HepG2 (cell line): ENCODE data around the gene PDIA5. TPM values are rescaled to one million over a fixed set of nuclear protein-coding genes. Genes with fewer than 3 reads are reported as not detected.

Experiments
- BHLHE40 ChIP-seq: IDR thresholded peaks from 2 replicates; pipeline ENCODE4 v1.6.1; 2011; ENCODE audit warnings: low read length, improper control_type of control experiment
- CERS6 ChIP-seq: sonication (generic); formaldehyde crosslinking; IDR thresholded peaks from 2 replicates; pipeline ENCODE4 v1.5.0; 2020; ENCODE audit warnings: missing genetic modification reagents
- HDAC1 ChIP-seq: sonication (generic); formaldehyde crosslinking; IDR thresholded peaks from 2 replicates; pipeline ENCODE4 v1.5.1; 2020; ENCODE audit warnings: mild to moderate bottlenecking, missing genetic modification reagents
- HDAC6 ChIP-seq: fragments of 200-600 bp; sonication (generic); IDR thresholded peaks from 2 replicates; pipeline ENCODE4 v1.7.0; 2017; ENCODE audit warnings: mild to moderate bottlenecking, antibody characterized with exemption, low read length, low read depth
- HMGXB4 ChIP-seq, 2 experiments: sonication (generic) in 1 of 2; formaldehyde crosslinking in 1 of 2; IDR thresholded peaks; 2 replicates each; pipeline versions ENCODE4 v1.4.0 to v1.6.1; 2018 to 2020; ENCODE audit warnings: missing genetic modification reagents in 2 of 2, borderline replicate concordance in 1 of 2, low read depth in 1 of 2, mild to moderate bottlenecking in 1 of 2, missing biosample characterization in 1 of 2
- IRF1 ChIP-seq: sonication (generic); formaldehyde crosslinking; IDR thresholded peaks from 2 replicates; pipeline ENCODE4 v1.4.0; 2020; ENCODE audit warnings: low read depth, mild to moderate bottlenecking, missing genetic modification reagents
- KLF11 ChIP-seq: IDR thresholded peaks from 2 replicates; pipeline ENCODE4 v1.6.1; 2016; ENCODE audit warnings: missing compliant biosample characterization
- MXI1 ChIP-seq: IDR thresholded peaks from 3 replicates; pipeline ENCODE4 v1.6.1; 2012; ENCODE audit warnings: low read depth, low read length, inconsistent platforms, borderline replicate concordance
- NKX3-1 ChIP-seq: sonication (generic); formaldehyde crosslinking; IDR thresholded peaks from 2 replicates; pipeline ENCODE4 v1.5.0; 2020; ENCODE audit warnings: missing genetic modification reagents
- POLR2AphosphoS5 ChIP-seq: IDR thresholded peaks from 2 replicates; pipeline ENCODE4 v1.6.1; 2012; ENCODE audit warnings: low read depth, low read length
- SIN3B ChIP-seq: fragments of 150-350 bp; IDR thresholded peaks from 2 replicates; pipeline ENCODE4 v1.6.1; 2014; ENCODE audit warnings: low read length
- SMAD9 ChIP-seq: sonication (generic); formaldehyde crosslinking; IDR thresholded peaks from 2 replicates; pipeline ENCODE4 v1.5.1; 2020; ENCODE audit warnings: mild to moderate bottlenecking, missing genetic modification reagents
- SRSF4 ChIP-seq: fragments of 200-400 bp; formaldehyde crosslinking; IDR thresholded peaks from one replicate; pipeline ENCODE4 v1.6.1; 2018; ENCODE audit warnings: mild to moderate bottlenecking, low read depth, low read length, moderate library complexity; ENCODE audit not compliant: poor library complexity, severe bottlenecking
- SSRP1 ChIP-seq: IDR thresholded peaks from 2 replicates; pipeline ENCODE4 v1.6.1; 2016; ENCODE audit warnings: control low read depth
- TAF1 ChIP-seq: sonication (generic); formaldehyde crosslinking; IDR thresholded peaks from 2 replicates; pipeline ENCODE4 v1.4.0; 2020; ENCODE audit warnings: missing genetic modification reagents
- TEAD3 ChIP-seq: optimal IDR thresholded peaks from 2 replicates; pipeline ENCODE3; 2016; ENCODE audit warnings: borderline replicate concordance
- ZKSCAN5 ChIP-seq: sonication (generic); formaldehyde crosslinking; IDR thresholded peaks from 2 replicates; pipeline ENCODE4 v1.5.1; 2020; ENCODE audit warnings: mild to moderate bottlenecking, missing genetic modification reagents
- ZNF276 ChIP-seq: sonication (generic); formaldehyde crosslinking; IDR thresholded peaks from 2 replicates; pipeline ENCODE4 v1.4.0; 2020; ENCODE audit warnings: mild to moderate bottlenecking, low read depth, missing genetic modification reagents
- ZNF282 ChIP-seq: fragments of 450-650 bp; IDR thresholded peaks from 2 replicates; pipeline ENCODE4 v1.6.1; 2018; ENCODE audit not compliant: partially characterized antibody
- ZNF512B ChIP-seq: sonication (generic); formaldehyde crosslinking; IDR thresholded peaks from 2 replicates; pipeline ENCODE4 v1.5.1; 2020; ENCODE audit warnings: missing genetic modification reagents, mild to moderate bottlenecking, borderline replicate concordance
- ZNF777 ChIP-seq: sonication (generic); formaldehyde crosslinking; IDR thresholded peaks from 2 replicates; pipeline ENCODE4 v1.4.0; 2020; ENCODE audit warnings: missing genetic modification reagents
- ZSCAN29 ChIP-seq: sonication (generic); formaldehyde crosslinking; conservative IDR thresholded peaks from 2 replicates; pipeline ENCODE4 v1.4.0; 2020; ENCODE audit warnings: mild to moderate bottlenecking, missing genetic modification reagents
- polyA plus RNA-seq, 8 experiments: library from polyadenylated mRNA; depleted of rRNA in 3 of 8; stranded (reverse) in 7 of 8; unstranded in 1 of 8; fragments of >200 nt; fragmentation: Illumina TruSeq in 4 of 8; extraction: Trizol in 4 of 8; gene quantifications; 2 replicates each; pipeline versions ENCODE4 v1.2.1 to v1.2.3, GENCODE V29; 2011 to 2016; ENCODE audit warnings: low read depth in 4 of 8, missing spikeins in 1 of 8, mixed read lengths in 1 of 8; ENCODE audit not compliant: insufficient read depth in 1 of 8
- total RNA-seq, 5 experiments: library from RNA; depleted of rRNA; stranded (reverse); fragments of >200 nt; fragmentation: Illumina TruSeq; extraction: Trizol; gene quantifications; 2 replicates each; pipeline ENCODE4 v1.2.3, GENCODE V29; 2016; ENCODE audit warnings: low read depth in 1 of 5

PDIA5 gene
- total and polyA plus RNA-seq, 2 of the 13 experiments (the other 11 are each of a cell fraction or from before 2014, with no cell fraction given), result 51.3 to 74.3 TPM

DNA sequence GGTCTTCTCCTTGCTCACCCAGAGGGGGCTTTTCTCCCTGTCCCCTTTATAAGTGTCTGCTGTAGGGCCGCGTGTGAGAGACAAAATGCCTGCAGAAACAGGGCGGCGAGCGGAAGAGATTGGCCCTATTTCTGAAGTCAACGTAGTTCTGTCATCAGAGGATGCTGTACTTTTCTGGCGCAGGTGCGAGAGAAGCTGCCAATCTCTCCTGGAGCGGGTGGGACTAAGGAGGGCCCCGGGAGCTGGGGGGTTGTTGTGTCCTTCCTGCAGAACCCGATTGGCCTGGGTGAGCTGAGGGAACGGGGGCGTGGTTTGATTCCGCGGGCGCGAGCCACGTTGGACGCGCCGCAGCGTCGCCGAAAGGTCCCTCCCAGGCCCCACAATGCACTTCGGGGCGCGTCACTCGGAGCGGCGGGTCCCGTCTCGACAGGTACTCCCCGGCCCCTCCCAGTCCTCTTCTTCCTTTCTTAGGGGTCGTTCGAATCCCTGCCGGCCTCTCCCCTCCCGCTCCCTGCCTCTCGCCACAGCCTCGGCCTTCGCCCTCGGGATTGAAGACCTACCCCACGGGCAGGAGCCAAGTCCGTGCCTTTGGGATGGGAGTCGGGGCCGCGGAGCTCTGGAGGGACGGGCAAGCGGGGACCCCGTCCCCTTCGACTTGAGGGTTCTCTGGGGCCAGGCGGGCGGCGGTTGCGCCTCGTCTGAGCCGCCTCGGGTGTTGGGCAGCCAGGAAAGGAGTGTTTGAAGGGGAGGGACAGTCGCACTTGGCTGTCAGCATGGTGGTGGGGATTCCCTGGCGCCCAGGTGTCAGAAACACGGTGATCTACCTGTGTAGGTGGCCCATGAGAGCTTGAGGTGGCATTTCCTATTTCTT, 135.0 kb downstream of the PDIA5 start, which contains the start of gene SEC22A (continued):
- TF ChIP-seq ZNF512B (CRISPR knock-in tag) (no peak), ZSCAN29 (CRISPR knock-in tag) (no peak; the same call in 1 of the 2 replicates), POLR2AphosphoS5 (peak; percentile 85), MXI1 (peak; percentile 79; the same call in 1 of the 3 replicates), NKX3-1 (CRISPR knock-in tag) (no peak), ZNF282 (no peak), ZNF777 (CRISPR knock-in tag) (no peak), SSRP1 (CRISPR knock-in tag) (no peak), HDAC6 (no peak), TAF1 (peak; percentile 78), SMAD9 (CRISPR knock-in tag) (no peak), TEAD3 (CRISPR knock-in tag) (peak; percentile 41), BHLHE40 (no peak), SIN3B (no peak), IRF1 (CRISPR knock-in tag) (no peak), ZKSCAN5 (CRISPR knock-in tag) (no peak), ZNF276 (CRISPR knock-in tag) (no peak), HMGXB4 (CRISPR knock-in tag; IDR thresholded peaks at IDR 0.05; ENCODE audit: borderline replicate concordance in 1 of 2, low read depth in 1 of 2) (peak; percentile 50 to 60; a peak in 3 of 4 replicates), KLF11 (no peak), CERS6 (CRISPR knock-in tag) (no peak), HDAC1 (CRISPR knock-in tag) (peak; percentile 64), SRSF4 (no peak)
